ENCODE results near the gene DLGAP1. TPM values are rescaled to one million over a fixed set of nuclear protein-coding genes. Genes with fewer than 3 reads are reported as not detected.

DLGAP1 gene
- total RNA-seq, 1 donor from 2014 or later, result 2.0 TPM

DNA sequence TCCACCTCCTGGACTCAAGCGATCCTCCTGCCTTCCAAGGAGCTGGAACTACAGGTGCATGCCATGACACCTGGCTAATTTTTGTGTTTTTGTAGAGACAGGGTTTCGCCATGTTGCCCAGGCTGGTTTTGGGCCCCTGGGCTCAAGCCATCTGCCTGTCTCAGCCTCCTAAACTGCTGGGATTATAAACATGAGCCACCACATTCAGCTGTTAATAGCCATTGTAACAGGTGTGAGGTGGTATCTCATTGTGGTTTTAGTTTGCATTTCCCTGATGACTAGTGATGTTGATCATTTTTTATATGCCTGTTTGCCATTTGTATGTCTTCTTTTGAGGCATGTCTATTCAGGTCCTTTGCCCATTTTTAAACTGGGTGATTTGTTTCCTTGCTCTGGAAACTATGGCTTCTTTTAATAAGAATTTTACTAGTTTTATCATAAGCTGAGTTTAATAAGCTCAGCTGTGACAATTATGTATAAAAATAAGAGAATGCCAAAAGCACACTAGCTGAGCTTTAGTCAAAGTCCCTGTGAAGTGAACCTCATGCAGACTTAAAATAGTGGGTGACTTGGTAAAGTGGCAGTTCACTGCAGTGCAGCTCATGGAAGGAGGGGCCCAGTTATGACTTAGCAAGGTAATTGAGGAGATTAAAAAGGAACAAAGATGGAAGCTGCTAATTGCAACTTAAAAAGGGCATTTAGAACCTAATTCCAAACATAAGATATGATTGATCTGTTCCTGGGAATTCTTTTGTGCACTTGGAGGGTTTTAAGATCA, 540.1 kb downstream of the DLGAP1 start:
- no peak for TF ChIP-seq CTCF (IDR thresholded peaks at IDR 0.05)
- Histone ChIP-seq H3K27me3 (no peaks in the 10 kb centered on the region), H3K36me3 (no peaks in the 10 kb centered on the region), H3K27ac (no peak overlapping the region), H3K9me3 (no peaks in the 10 kb centered on the region), H3K4me1 (peaks cover 0 to 17% of the 10 kb centered on the region in 2 donors), H3K4me3 (no peak overlapping the region)
- intact Hi-C loops (cut with DNase I), result loop anchor here (5.0 to 10.0 kb wide), 4 partner anchors 52 to 310 kb away; no protein-coding TSS in a partner anchor
- no peak for DNase-seq (ENCODE audit: low spot score in 2 of 2)

- Histone ChIP-seq H3K4me3 (no peak overlapping the region), H3K27ac (no peak overlapping the region), H3K4me1 (peaks cover 0 to 17% of the 10 kb centered on the region in 2 donors), H3K9me3 (no peaks in the 10 kb centered on the region), H3K36me3 (no peaks in the 10 kb centered on the region), H3K27me3 (no peaks in the 10 kb centered on the region)
- intact Hi-C loops (cut with DNase I), result loop anchor here (5.0 to 10.0 kb wide), 4 partner anchors 53 to 309 kb away; no protein-coding TSS in a partner anchor
- DNase-seq (ENCODE audit: low spot score in 2 of 2), result no peak
- no peak for TF ChIP-seq CTCF (IDR thresholded peaks at IDR 0.05)
These were observed 541.0 kb downstream of the DLGAP1 start for GRCh38 chr18:3914109-3914508.

GRCh38 chr18:3912705-3913104, 542.4 kb downstream of the DLGAP1 start:
- intact Hi-C loops (cut with DNase I), result loop anchor here (5.0 to 10.0 kb wide), 4 partner anchors 55 to 308 kb away; no protein-coding TSS in a partner anchor
- no peaks in the 10 kb centered on the region for H3K27me3 ChIP-seq
- DNase-seq (ENCODE audit: low spot score in 2 of 2), result no peak
- peaks cover under 1 to 17% of the 10 kb centered on the region in 2 donors for H3K4me1 ChIP-seq
- H3K27ac ChIP-seq, result peak overlapping the region in 1 of 2 donors; percentile 34
- no peak for TF ChIP-seq CTCF (IDR thresholded peaks at IDR 0.05)
- no peaks in the 10 kb centered on the region for H3K9me3 ChIP-seq
- no peaks in the 10 kb centered on the region for H3K36me3 ChIP-seq
- no peak overlapping the region for H3K4me3 ChIP-seq

- Histone ChIP-seq H3K4me3 (no peak overlapping the region), H3K27me3 (no peaks in the 10 kb centered on the region), H3K4me1 (peaks cover 2 to 21% of the 10 kb centered on the region in 2 donors), H3K36me3 (no peaks in the 10 kb centered on the region), H3K9me3 (no peaks in the 10 kb centered on the region), H3K27ac (peak overlapping the region; percentile 51 to 74)
- intact Hi-C loops (cut with DNase I), result loop anchor here (5.0 to 10.0 kb wide), 4 partner anchors 56 to 307 kb away; no protein-coding TSS in a partner anchor
- no peak for DNase-seq (ENCODE audit: low spot score in 2 of 2)
- TF ChIP-seq CTCF (IDR thresholded peaks at IDR 0.05), result no peak
These were observed 543.7 kb downstream of the DLGAP1 start for GRCh38 chr18:3911413-3911812.

GRCh38 chr18:3910512-3910911, 544.6 kb downstream of the DLGAP1 start:
- peak in 1 of 2 donors; percentile 69 for DNase-seq (ENCODE audit: low spot score in 2 of 2)

More at GRCh38 chr18:3910512-3910911, 544.6 kb downstream of the DLGAP1 start:
- no peak for TF ChIP-seq CTCF (IDR thresholded peaks at IDR 0.05)
- H3K36me3 ChIP-seq, result no peaks in the 10 kb centered on the region
- H3K9me3 ChIP-seq, result no peaks in the 10 kb centered on the region
- H3K27me3 ChIP-seq, result no peaks in the 10 kb centered on the region
- intact Hi-C loops (cut with DNase I), result loop anchor here (5.0 to 10.0 kb wide), 4 partner anchors 57 to 306 kb away; no protein-coding TSS in a partner anchor
- no peak overlapping the region for H3K4me3 ChIP-seq
- peaks cover 2 to 21% of the 10 kb centered on the region in 2 donors for H3K4me1 ChIP-seq
- H3K27ac ChIP-seq, result peak overlapping the region; percentile 51 to 74

Data from ascending aorta (tissue), 2 donors.